GM19043 (cell line): ENCODE results near the gene WDFY4.

Experiments used
- ATAC-seq: cut with Tn5 transposase; IDR thresholded peaks from one replicate; pipeline ENCODE4 v1.9.1; 2021; ENCODE audit warnings: low read depth; ENCODE audit not compliant: unreplicated experiment

WDFY4 gene

GRCh38 chr10:48653944-48654698 lies 30.6 kb upstream of the WDFY4 start:
- ATAC-seq: no peak

GRCh38 chr10:48655411-48656240 lies 29.0 kb upstream of the WDFY4 start:
- no peak for ATAC-seq

- peak; percentile 80 for ATAC-seq
These were observed 28.3 kb upstream of the WDFY4 start for GRCh38 chr10:48656241-48656913.

- ATAC-seq: no peak
These were observed 27.8 kb upstream of the WDFY4 start for GRCh38 chr10:48656914-48657305.

GRCh38 chr10:48657416-48657815 lies 27.3 kb upstream of the WDFY4 start:
- ATAC-seq: no peak

GRCh38 chr10:48658243-48658974 lies 26.3 kb upstream of the WDFY4 start:
- no peak for ATAC-seq

- no peak for ATAC-seq
These were observed 25.8 kb upstream of the WDFY4 start for GRCh38 chr10:48658975-48659269.

GRCh38 chr10:48659790-48660189 lies 24.9 kb upstream of the WDFY4 start:
- no peak for ATAC-seq

GRCh38 chr10:48661441-48661840 lies 23.2 kb upstream of the WDFY4 start:
- no peak for ATAC-seq

- ATAC-seq: peak; percentile 27
These were observed 16.6 kb upstream of the WDFY4 start for GRCh38 chr10:48667960-48668590.

GRCh38 chr10:48670978-48671913 lies 13.4 kb upstream of the WDFY4 start:
- ATAC-seq: peak; percentile 58

GRCh38 chr10:48671914-48672595 lies 12.6 kb upstream of the WDFY4 start:
- peak; percentile 40 for ATAC-seq

GRCh38 chr10:48672596-48673265 lies 11.9 kb upstream of the WDFY4 start:
- peak; percentile 1 for ATAC-seq

- no peak for ATAC-seq
These were observed 7.0 kb upstream of the WDFY4 start for GRCh38 chr10:48677625-48678024.

- peak; percentile 72 for ATAC-seq
These were observed 6.6 kb upstream of the WDFY4 start for GRCh38 chr10:48678041-48678440.

GRCh38 chr10:48681740-48682139 lies 2.9 kb upstream of the WDFY4 start:
- ATAC-seq: no peak

GRCh38 chr10:48682265-48682664 lies 2.4 kb upstream of the WDFY4 start:
- no peak for ATAC-seq

- no peak for ATAC-seq
These were observed 1.2 kb upstream of the WDFY4 start for GRCh38 chr10:48683424-48683823.
